ENCODE measurements around the gene L1CAM.

L1CAM gene

DNA sequence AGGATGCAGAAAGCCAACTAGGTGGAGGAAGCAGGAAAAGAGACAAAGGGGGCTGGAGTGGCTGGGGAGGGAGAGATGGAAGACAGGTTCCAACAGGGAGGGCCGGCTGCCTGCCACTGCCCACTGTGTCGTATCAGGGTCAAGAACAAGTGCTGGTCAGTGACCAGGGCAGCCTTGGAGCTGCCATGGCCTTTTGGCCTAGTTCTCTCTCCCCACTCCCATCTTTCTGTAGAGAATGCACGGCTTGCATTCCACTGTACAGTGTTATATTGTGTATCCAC is 11.9 kb downstream of the L1CAM start:
- Histone ChIP-seq H2AFZ (ENCODE audit: insufficient read depth, low read length, poor library complexity) (no peak overlapping the region), H3K27ac (ENCODE audit: low read depth, low read length) (no peak overlapping the region), H4K12ac (ENCODE audit: low read depth, low read length) (no peak overlapping the region), H3K9me3 (ENCODE audit: insufficient read depth, low read depth, low read length) (no peaks in the 10 kb centered on the region), H2BK120ac (ENCODE audit: insufficient read depth, low read length, poor library complexity) (no peak overlapping the region), H3K23ac (ENCODE audit: low read length) (no peak overlapping the region), H3K4me2 (ENCODE audit: low read length) (no peak overlapping the region), H3K79me1 (ENCODE audit: low read length) (no peaks in the 10 kb centered on the region), H3K9ac (ENCODE audit: low read length) (no peak overlapping the region), H3K27me3 (ENCODE audit: insufficient read depth, low read length) (no peaks in the 10 kb centered on the region), H2AK5ac (ENCODE audit: low read length) (no peak overlapping the region), H2BK5ac (ENCODE audit: low read depth, low read length, poor library complexity) (no peak overlapping the region), H3K4me1 (ENCODE audit: control insufficient read depth in 1 of 2, insufficient read depth in 2 of 2, low read length in 2 of 2) (peaks cover 6 to 9% of the 10 kb centered on the region in 2 experiments), H3K4me3 (ENCODE audit: low read depth, low read length) (no peak overlapping the region), H3K79me2 (ENCODE audit: control insufficient read depth, insufficient read depth, low read length, poor library complexity) (no peaks in the 10 kb centered on the region), H3K18ac (ENCODE audit: low read length) (no peak overlapping the region), H3K14ac (ENCODE audit: low read length) (no peak overlapping the region), H3K4ac (ENCODE audit: low read depth, low read length) (no peak overlapping the region), H4K91ac (ENCODE audit: low read depth, low read length) (no peak overlapping the region), H3K36me3 (ENCODE audit: control insufficient read depth in 1 of 2, insufficient read depth in 2 of 2, low read length in 2 of 2) (peaks cover 13 to 20% of the 10 kb centered on the region in 2 experiments), H4K8ac (ENCODE audit: low read depth, low read length) (no peak overlapping the region), H2BK12ac (ENCODE audit: low read length) (no peak overlapping the region)
- no CpG with 5 or more reads among the region's 3 CpGs for WGBS (ENCODE audit: extremely low coverage, insufficient coverage, insufficient read length)
- no peak for DNase-seq

DNA sequence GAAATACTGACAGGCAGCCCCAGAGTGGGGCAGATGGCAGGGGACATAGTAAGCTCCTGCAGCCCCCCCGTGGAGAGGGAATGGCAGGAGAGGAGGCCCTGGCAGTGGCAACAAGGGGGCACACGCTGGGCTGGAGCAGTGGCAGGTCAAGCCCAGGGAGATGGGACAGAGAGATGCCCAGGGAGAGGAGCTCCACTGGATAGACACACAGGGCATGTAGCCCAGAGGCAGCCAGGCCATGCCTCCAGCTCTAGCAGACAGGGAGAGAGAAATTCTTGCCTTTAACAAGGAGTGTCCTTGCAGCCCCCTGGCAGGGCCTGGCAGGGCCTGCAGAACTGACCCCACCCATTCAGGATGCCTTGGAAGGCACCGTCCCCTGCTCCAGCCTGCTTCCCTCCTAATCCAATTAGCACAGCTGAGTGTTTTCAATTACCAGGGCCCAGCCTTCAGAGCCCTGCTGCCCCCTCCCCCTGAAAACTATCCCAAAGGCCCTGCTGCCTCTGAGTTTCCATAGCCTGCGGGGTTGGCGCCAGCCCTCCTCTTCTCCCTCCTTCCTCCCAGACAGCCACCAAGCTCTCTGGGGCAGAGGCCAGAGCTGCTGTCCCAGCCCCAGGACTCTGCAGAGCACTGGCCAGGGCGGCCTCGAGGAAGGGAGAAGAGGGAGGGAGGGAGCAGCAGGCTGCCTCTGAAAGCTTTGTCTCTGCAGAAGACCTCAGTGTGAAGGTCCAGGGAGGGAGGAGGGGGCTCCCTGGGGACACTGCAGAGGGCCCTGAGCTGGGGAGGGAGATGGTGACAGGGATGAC is 12.5 kb downstream of the L1CAM start:
- DNase-seq: no peak
- no peak overlapping the region for H2BK12ac ChIP-seq (ENCODE audit: low read length)
- H3K18ac ChIP-seq (ENCODE audit: low read length): no peak overlapping the region
- no peaks in the 10 kb centered on the region for H3K79me1 ChIP-seq (ENCODE audit: low read length)
- H3K23ac ChIP-seq (ENCODE audit: low read length): no peak overlapping the region
- no peak overlapping the region for H3K4ac ChIP-seq (ENCODE audit: low read depth, low read length)
- no peak overlapping the region for H4K91ac ChIP-seq (ENCODE audit: low read depth, low read length)
- H4K12ac ChIP-seq (ENCODE audit: low read depth, low read length): no peak overlapping the region
- WGBS (ENCODE audit: extremely low coverage, insufficient coverage, insufficient read length): no CpG with 5 or more reads among the region's 7 CpGs
- no peak overlapping the region for H3K27ac ChIP-seq (ENCODE audit: low read depth, low read length)
- peaks cover 17 to 23% of the 10 kb centered on the region in 2 experiments for H3K36me3 ChIP-seq (ENCODE audit: control insufficient read depth in 1 of 2, insufficient read depth in 2 of 2, low read length in 2 of 2)
- no peak overlapping the region for H4K8ac ChIP-seq (ENCODE audit: low read depth, low read length)
- H2BK5ac ChIP-seq (ENCODE audit: low read depth, low read length, poor library complexity): no peak overlapping the region
- no peak overlapping the region for H2AK5ac ChIP-seq (ENCODE audit: low read length)
- H3K4me3 ChIP-seq (ENCODE audit: low read depth, low read length): no peak overlapping the region
- no peak overlapping the region for H3K9ac ChIP-seq (ENCODE audit: low read length)
- H3K9me3 ChIP-seq (ENCODE audit: insufficient read depth, low read depth, low read length): no peaks in the 10 kb centered on the region
- H3K14ac ChIP-seq (ENCODE audit: low read length): no peak overlapping the region
- no peaks in the 10 kb centered on the region for H3K27me3 ChIP-seq (ENCODE audit: insufficient read depth, low read length)
- no peak overlapping the region for H2AFZ ChIP-seq (ENCODE audit: insufficient read depth, low read length, poor library complexity)
- H3K4me2 ChIP-seq (ENCODE audit: low read length): no peak overlapping the region
- no peak overlapping the region for H2BK120ac ChIP-seq (ENCODE audit: insufficient read depth, low read length, poor library complexity)
- H3K4me1 ChIP-seq (ENCODE audit: control insufficient read depth in 1 of 2, insufficient read depth in 2 of 2, low read length in 2 of 2): peaks cover 5 to 9% of the 10 kb centered on the region in 2 experiments
- H3K79me2 ChIP-seq (ENCODE audit: control insufficient read depth, insufficient read depth, low read length, poor library complexity): no peaks in the 10 kb centered on the region

DNA sequence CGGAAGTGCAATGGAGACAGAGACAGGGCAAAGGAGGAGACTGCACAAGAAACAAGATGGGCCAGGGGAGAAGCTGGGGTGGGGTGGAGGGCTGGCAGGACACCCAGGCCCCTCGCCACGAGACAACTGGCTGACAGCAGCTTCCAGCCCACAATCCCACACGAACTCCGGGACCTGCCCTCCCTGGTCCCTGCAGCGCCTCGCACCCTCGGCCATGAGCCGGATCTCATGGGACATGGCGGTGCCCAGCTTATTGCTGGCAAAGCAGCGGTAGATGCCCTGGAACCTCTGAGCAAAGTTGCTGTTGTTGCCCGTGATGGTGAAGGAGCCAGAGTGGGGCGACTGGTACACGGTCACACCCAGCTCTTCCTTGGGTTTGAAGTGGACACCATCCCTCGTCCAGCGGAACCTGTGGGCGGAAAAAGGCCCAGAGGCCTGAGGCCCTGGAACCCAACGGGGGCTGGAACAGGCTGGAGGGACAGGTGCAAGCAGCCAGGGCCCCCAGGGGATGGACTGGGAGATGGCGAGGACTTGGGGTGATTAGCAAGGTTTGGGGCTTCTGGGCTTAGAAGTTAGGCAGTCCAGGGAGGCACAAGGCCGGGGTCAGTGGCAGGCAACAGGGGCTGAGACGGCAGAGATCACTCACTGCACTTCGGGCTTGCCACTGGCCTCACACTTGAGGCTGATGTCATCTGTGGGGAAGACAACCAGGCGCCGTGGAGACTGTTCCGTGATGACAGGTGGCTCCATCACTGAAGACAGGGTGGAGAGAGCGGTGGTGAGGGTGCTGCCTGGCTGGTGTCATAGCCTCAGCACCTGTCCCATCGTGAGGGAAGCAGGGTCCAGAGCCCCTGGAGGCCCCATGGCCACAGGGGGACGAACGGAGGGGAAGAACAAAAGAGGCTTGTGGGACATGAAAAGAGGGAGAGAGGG is 13.8 kb downstream of the L1CAM start:
- Histone ChIP-seq H2AK5ac (ENCODE audit: low read length) (no peak overlapping the region), H3K9me3 (ENCODE audit: insufficient read depth, low read depth, low read length) (no peaks in the 10 kb centered on the region), H2BK12ac (ENCODE audit: low read length) (no peak overlapping the region), H4K8ac (ENCODE audit: low read depth, low read length) (no peak overlapping the region), H3K4me1 (ENCODE audit: control insufficient read depth in 1 of 2, insufficient read depth in 2 of 2, low read length in 2 of 2) (peaks cover 3 to 5% of the 10 kb centered on the region in 2 experiments), H4K91ac (ENCODE audit: low read depth, low read length) (no peak overlapping the region), H3K27me3 (ENCODE audit: insufficient read depth, low read length) (no peaks in the 10 kb centered on the region), H3K18ac (ENCODE audit: low read length) (no peak overlapping the region), H3K23ac (ENCODE audit: low read length) (no peak overlapping the region), H2AFZ (ENCODE audit: insufficient read depth, low read length, poor library complexity) (no peak overlapping the region), H3K4me3 (ENCODE audit: low read depth, low read length) (no peak overlapping the region), H3K14ac (ENCODE audit: low read length) (no peak overlapping the region), H3K4me2 (ENCODE audit: low read length) (no peak overlapping the region), H4K12ac (ENCODE audit: low read depth, low read length) (no peak overlapping the region), H3K27ac (ENCODE audit: low read depth, low read length) (no peak overlapping the region), H3K36me3 (ENCODE audit: control insufficient read depth in 1 of 2, insufficient read depth in 2 of 2, low read length in 2 of 2) (peaks cover 28 to 34% of the 10 kb centered on the region in 2 experiments), H2BK5ac (ENCODE audit: low read depth, low read length, poor library complexity) (no peak overlapping the region), H3K79me1 (ENCODE audit: low read length) (no peaks in the 10 kb centered on the region), H2BK120ac (ENCODE audit: insufficient read depth, low read length, poor library complexity) (no peak overlapping the region), H3K9ac (ENCODE audit: low read length) (no peak overlapping the region), H3K79me2 (ENCODE audit: control insufficient read depth, insufficient read depth, low read length, poor library complexity) (no peaks in the 10 kb centered on the region), H3K4ac (ENCODE audit: low read depth, low read length) (no peak overlapping the region)
- no peak for DNase-seq
- no CpG with 5 or more reads among the region's 29 CpGs for WGBS (ENCODE audit: extremely low coverage, insufficient coverage, insufficient read length)

DNA sequence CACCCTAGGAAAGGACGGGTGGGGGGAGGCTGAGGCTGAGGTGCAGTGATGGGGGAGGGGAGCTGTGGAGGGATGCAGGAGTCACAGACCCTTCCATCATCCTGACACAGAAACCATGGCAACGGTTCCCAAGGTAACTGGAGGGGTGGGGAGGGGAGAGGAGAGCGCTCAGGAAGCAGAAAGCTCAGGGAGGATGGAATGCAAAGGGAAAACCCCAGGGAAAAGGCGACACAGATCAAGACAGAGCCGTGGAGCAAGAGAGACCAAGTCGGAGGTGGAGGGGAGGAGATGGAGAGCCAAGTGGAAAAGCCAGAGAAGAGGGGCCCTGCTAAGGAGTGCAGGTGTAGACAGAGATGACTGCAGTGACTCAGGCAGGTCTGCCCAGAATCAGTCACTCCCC is 14.5 kb downstream of the L1CAM start:
- Histone ChIP-seq H3K4ac (ENCODE audit: low read depth, low read length) (no peak overlapping the region), H3K79me1 (ENCODE audit: low read length) (no peaks in the 10 kb centered on the region), H4K12ac (ENCODE audit: low read depth, low read length) (no peak overlapping the region), H2AFZ (ENCODE audit: insufficient read depth, low read length, poor library complexity) (no peak overlapping the region), H3K23ac (ENCODE audit: low read length) (no peak overlapping the region), H3K79me2 (ENCODE audit: control insufficient read depth, insufficient read depth, low read length, poor library complexity) (no peaks in the 10 kb centered on the region), H3K27me3 (ENCODE audit: insufficient read depth, low read length) (no peaks in the 10 kb centered on the region), H3K9me3 (ENCODE audit: insufficient read depth, low read depth, low read length) (no peaks in the 10 kb centered on the region), H4K8ac (ENCODE audit: low read depth, low read length) (no peak overlapping the region), H3K18ac (ENCODE audit: low read length) (no peak overlapping the region), H3K4me3 (ENCODE audit: low read depth, low read length) (no peak overlapping the region), H2BK12ac (ENCODE audit: low read length) (no peak overlapping the region), H2AK5ac (ENCODE audit: low read length) (no peak overlapping the region), H3K4me2 (ENCODE audit: low read length) (no peak overlapping the region), H2BK120ac (ENCODE audit: insufficient read depth, low read length, poor library complexity) (no peak overlapping the region), H3K9ac (ENCODE audit: low read length) (no peak overlapping the region), H3K4me1 (ENCODE audit: control insufficient read depth in 1 of 2, insufficient read depth in 2 of 2, low read length in 2 of 2) (peaks cover 3 to 5% of the 10 kb centered on the region in 2 experiments), H3K36me3 (ENCODE audit: control insufficient read depth in 1 of 2, insufficient read depth in 2 of 2, low read length in 2 of 2) (peaks cover 33 to 40% of the 10 kb centered on the region in 2 experiments), H2BK5ac (ENCODE audit: low read depth, low read length, poor library complexity) (no peak overlapping the region), H3K14ac (ENCODE audit: low read length) (no peak overlapping the region), H3K27ac (ENCODE audit: low read depth, low read length) (no peak overlapping the region), H4K91ac (ENCODE audit: low read depth, low read length) (no peak overlapping the region)
- no peak for DNase-seq
- no CpG with 5 or more reads among the region's 6 CpGs for WGBS (ENCODE audit: extremely low coverage, insufficient coverage, insufficient read length)

Data from trophoblast cell (in vitro differentiated cells and primary cell).